ENCODE measurements around the gene PLS1.
"Not testable (repeated sequence)": the region's sequence is repeated elsewhere in the genome, so short reads cannot be mapped to it uniquely, and the experiment has no call there.

The PLS1 gene

GRCh38 chr3:142693136-142693853, 97.1 kb downstream of the PLS1 start:
- DNase-seq (ENCODE audit: low read depth, low spot score), result no peak
- no peak overlapping the region for H3K4me3 ChIP-seq (ENCODE audit: low read depth, low read length)
- in situ Hi-C loops (cut with HindIII; ENCODE audit: low sequenced_read_pairs), result no loop called here
- no peak for TF ChIP-seq CTCF (IDR thresholded peaks at IDR 0.05; ENCODE audit: low read depth, low read length)

GRCh38 chr3:142694225-142694624, 98.0 kb downstream of the PLS1 start:
- TF ChIP-seq CTCF (IDR thresholded peaks at IDR 0.05; ENCODE audit: low read depth, low read length), result no peak
- in situ Hi-C loops (cut with HindIII; ENCODE audit: low sequenced_read_pairs), result no loop called here
- no peak for DNase-seq (ENCODE audit: low read depth, low spot score)
- no peak overlapping the region for H3K4me3 ChIP-seq (ENCODE audit: low read depth, low read length)

GRCh38 chr3:142705198-142705597, 109.0 kb downstream of the PLS1 start:
- no peak for TF ChIP-seq CTCF (IDR thresholded peaks at IDR 0.05; ENCODE audit: low read depth, low read length)
- in situ Hi-C loops (cut with HindIII; ENCODE audit: low sequenced_read_pairs), result no loop called here
- H3K4me3 ChIP-seq (ENCODE audit: low read depth, low read length), result no peak overlapping the region
- no peak for DNase-seq (ENCODE audit: low read depth, low spot score)

GRCh38 chr3:142706321-142707127, 110.3 kb downstream of the PLS1 start:
- TF ChIP-seq CTCF (IDR thresholded peaks at IDR 0.05; ENCODE audit: low read depth, low read length), result no peak
- DNase-seq (ENCODE audit: low read depth, low spot score), result no peak
- H3K4me3 ChIP-seq (ENCODE audit: low read depth, low read length), result no peak overlapping the region
- in situ Hi-C loops (cut with HindIII; ENCODE audit: low sequenced_read_pairs), result no loop called here

GRCh38 chr3:142709207-142709606, 113.0 kb downstream of the PLS1 start:
- in situ Hi-C loops (cut with HindIII; ENCODE audit: low sequenced_read_pairs), result no loop called here
- TF ChIP-seq CTCF (IDR thresholded peaks at IDR 0.05; ENCODE audit: low read depth, low read length), result no peak
- no peak overlapping the region for H3K4me3 ChIP-seq (ENCODE audit: low read depth, low read length)
- DNase-seq (ENCODE audit: low read depth, low spot score), result no peak

GRCh38 chr3:142714882-142715281, 118.7 kb downstream of the PLS1 start:
- DNase-seq (ENCODE audit: low read depth, low spot score); H3K4me3 ChIP-seq (ENCODE audit: low read depth, low read length); in situ Hi-C loops (cut with HindIII; ENCODE audit: low sequenced_read_pairs): not testable (repeated sequence)

GRCh38 chr3:142716102-142716501, 119.9 kb downstream of the PLS1 start:
- TF ChIP-seq CTCF (IDR thresholded peaks at IDR 0.05; ENCODE audit: low read depth, low read length), result no peak
- H3K4me3 ChIP-seq (ENCODE audit: low read depth, low read length), result no peak overlapping the region
- in situ Hi-C loops (cut with HindIII; ENCODE audit: low sequenced_read_pairs), result no loop called here
- DNase-seq (ENCODE audit: low read depth, low spot score), result no peak

Measured in astrocyte of the spinal cord (primary cell).